HG03469 (cell line): ENCODE data around the gene OXSR1.

Source experiments
- ATAC-seq: cut with Tn5 transposase; IDR thresholded peaks from one replicate; pipeline ENCODE4 v1.9.1; 2021; ENCODE audit warnings: mild to moderate bottlenecking, moderate library complexity, moderate number of reproducible peaks; ENCODE audit not compliant: unreplicated experiment

Gene OXSR1

DNA sequence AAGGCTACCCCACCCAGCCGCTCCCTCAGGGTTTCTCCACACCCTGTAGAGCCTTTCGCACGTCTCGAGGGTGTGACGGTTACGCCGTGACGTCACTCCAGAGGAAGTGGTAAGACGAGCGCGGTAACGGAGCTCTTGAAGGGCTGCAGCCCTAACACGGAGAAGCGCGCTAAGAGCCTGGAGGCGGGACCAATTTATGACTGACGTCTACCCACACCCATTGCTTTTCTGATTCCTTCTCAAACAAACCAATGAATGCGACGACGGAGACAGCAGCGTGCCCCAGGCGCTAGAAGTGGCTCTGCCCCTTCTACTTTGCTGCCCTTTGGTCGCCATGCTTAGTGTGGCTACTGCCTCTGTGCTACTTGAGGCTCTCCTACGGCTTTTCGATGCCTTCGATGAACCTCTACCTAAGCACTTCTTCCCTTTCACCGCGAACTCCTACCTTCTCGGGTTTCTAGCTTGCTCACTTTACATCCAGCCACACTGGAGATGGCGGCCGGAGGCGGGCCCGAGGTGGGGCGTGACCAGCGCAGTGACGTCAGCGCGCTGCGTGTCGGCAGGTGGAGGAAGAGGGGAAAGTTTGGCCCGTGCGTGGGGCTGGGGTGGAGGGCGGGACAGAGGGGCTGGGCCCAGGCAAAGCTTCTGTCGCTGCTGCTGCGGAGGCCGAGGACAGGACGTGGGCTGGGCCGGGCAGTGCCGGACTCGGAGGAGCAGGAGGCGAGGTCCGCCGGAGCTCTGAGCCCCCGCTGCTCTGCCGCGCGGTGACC lies at the start of gene OXSR1:
TSS of gene OXSR1 (plus strand) at position 586 of the 770 bp plus-strand sequence. CDS start 340 bp downstream, outside the sequence.
- ATAC-seq, result peak; percentile 89

DNA sequence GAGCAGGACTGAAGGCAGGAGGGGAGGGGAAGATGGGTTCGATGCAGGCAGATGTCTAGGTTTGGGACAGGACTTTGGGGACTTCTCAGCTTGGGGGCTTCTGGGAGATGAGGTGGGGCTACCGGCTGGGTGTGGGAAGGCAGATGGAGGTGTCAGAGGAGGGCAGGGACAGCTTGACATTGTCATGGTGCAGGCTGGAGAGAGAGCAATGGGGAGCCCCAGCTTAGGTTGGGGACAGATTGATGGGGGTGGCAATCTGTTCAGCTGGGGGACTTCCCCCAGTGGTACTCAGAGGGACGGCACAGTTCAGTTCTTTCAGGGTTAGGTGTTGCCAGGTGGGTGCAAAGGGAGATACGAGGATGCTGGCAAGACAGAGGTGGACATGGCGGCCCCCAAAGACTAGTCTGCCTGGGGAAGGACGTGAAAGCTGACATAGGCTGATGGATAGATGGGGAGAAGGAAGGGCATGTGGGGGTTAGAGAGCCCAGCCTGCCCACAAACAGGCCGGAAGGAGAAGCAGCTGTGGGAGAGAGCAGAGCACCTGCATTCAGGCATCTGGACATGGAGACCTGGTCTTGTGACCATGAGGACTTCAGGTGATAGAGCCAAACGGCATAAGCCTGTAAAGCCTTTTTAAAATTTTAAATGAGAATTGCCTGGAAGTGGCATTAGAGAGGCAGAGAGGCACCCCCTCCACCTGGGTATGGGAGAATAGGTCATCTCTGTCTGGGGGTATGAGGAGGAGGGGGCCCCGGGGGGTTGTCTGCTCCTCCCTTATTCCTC lies 49.5 kb upstream of the OXSR1 start:
- no peak for ATAC-seq

DNA sequence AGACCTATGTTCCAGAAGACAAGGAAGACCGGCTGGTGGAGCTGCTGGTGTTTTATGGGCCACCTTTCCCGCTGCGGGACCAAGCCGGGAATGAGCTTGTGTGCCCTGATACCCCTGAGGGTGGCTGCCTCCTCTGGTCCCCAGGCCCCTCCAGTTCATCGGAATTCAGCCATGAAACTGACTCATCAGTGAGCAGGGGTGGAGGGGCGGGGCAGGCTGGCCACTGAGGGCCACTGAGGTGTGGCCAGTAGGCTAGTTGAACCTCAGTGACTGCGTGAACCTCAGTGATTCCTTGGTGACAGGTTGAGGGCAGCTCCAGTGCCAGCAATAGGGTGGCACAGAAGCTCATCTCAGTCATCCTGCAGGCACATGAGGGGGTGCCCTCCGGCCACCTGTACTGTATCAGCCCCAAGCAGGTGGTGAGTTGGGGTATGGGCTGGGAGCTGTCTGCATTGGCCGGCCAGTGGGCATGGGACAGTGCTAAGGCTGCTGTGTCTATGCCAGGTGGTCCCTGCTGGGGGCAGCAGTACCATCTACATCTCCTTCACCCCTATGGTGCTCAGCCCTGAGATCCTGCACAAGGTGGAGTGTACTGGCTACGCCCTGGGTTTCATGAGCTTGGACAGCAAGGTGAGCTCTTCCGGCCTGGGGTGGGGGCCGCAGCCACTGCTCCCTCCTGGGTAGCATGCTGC lies 48.7 kb upstream of the OXSR1 start:
- ATAC-seq, result no peak

DNA sequence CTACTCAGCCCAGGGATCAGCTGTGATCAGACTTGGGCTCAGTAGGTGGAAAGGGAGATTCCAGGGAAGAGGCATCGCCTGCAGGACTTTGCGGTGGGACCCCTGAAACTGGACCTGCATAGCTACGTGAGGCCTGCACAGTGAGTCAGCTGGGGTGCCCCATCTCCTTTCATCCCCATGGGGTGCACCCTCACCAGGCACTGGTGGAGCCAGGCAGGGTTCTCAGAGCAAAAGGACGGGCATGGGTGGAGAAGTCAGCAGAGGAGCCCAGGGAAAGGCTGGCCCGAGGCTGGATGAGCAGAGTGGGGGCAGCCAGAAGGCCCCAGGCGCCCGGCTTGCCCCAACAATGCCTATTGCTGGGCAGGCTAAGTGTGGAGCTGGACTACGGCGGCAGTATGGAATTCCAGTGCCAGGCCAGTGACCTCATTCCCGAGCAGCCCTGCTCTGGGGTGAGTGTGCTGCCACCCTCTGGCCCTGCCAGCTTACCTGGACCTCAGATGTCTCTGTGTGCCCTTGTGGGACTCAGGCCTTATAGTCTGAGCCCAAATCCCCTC lies 48.1 kb upstream of the OXSR1 start:
- ATAC-seq, result no peak

DNA sequence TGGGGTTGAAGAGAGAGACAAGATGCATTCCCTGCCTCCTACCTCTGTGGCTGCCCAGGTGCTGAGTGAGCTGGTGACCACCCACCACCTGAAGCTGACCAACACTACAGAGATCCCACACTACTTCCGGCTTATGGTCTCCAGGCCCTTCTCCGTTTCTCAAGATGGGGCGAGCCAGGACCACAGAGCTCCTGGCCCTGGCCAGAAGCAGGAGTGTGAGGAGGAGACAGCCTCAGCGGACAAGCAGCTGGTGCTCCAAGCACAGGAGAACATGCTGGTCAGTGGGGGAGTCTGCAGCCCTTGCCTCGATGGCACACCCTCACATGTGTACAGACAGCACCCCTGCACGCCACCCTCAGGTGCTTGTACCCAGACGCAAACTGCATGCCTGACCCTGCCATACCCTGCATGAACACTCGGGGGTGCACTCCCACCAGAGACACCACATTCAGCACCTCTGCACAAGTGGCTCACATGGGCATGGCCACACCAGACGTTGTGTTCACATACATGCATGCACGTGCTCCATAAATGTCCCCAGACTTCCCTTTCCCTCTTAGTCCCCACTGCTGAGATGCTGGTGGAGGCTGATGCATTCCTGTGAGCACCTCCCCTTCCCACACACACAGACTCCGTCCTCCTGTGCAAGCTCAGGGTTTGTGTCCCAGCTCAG lies 47.5 kb upstream of the OXSR1 start:
- ATAC-seq, result no peak

DNA sequence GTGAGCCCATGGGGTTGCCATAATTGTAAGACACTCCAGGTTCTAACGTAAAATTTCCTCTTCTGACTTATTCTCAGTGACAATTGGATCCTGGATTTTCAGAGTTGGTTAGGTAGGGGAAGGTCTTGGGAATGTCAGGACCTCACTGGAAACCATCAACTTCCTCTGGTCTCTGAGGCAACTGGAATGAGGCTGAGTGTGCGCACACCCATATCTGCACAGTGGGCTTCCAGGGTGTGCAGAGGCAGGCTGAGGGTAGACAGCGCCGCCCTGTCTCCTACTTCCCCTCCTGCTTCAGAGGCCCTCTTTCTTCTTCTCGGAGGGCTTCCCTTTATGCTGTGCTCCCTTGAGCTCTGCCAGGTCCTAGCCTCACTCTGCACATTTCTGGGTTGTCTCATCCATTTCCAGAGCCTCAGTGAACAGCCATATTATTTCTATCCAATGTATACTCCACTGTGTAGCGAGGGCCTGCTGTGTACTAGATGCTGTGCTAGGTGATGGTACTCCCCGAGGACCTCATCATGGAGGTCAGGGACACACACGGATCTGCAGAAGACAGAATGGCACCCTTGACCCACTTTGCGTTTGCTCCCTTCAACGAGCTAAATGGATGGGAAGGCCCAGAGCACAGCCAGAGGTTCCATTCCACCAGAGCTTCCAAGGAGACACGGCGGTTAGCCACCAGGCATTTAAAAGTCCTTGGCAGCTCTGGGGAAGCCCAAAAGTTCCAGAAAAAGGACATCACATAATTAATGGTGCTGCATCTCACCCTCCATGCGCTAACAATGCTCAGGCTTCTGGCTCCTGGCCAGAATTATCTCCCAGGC lies 46.7 kb upstream of the OXSR1 start:
- ATAC-seq, result no peak

DNA sequence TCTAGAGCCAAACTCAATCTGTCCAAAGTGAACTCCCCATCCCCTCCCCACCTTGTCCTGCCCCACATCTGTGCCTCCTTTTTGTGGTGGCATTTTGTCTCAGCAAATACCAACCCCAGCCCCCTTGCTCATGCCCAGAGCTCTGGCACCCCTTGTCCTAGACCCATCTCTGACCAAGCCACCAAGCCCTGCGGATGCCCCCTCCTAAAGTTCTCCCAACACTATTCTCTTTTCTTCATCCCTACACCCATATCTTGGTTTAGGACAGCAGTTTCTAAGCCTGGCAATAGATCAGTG lies 46.1 kb upstream of the OXSR1 start:
- no peak for ATAC-seq

DNA sequence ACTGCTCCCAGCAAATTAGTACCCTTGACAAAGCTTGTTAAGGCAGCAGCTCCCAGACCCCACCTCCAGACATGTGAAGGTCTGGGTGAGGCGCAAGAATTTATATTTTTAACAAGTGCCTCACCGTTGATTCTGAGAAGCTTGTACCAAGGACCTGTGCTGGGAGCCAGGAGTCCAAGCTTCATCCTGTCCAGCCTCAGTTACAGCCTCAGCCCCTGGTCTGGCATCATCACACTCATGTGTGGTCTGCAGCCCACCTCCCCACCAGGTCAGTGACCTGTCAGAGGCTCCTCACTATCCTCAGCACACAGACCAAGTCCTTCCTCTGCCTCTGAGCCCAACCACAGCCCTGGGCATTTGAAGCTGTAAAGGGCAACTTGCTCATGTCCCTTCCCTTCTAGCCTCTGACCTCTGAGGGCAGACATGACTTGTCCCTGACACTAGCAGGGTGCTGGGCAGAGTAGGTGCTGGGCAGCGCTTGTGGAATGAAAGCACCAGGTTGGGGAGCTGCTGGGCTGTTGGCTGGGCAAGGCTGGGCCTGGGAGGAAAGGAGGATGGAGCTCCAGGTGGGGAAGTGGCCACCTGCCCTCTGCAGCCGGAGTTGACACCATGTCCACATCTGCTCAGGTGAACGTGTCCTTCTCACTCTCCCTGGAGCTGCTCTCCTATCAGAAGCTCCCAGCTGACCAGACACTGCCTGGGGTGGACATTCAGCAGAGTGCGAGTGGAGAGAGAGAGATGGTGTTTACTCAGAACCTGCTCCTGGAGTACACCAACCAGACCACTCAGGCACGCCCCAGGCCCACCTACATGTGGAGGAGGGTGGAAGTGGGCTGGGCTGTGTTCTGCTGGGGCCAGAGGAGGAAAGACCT lies 45.3 kb upstream of the OXSR1 start:
- no peak for ATAC-seq

DNA sequence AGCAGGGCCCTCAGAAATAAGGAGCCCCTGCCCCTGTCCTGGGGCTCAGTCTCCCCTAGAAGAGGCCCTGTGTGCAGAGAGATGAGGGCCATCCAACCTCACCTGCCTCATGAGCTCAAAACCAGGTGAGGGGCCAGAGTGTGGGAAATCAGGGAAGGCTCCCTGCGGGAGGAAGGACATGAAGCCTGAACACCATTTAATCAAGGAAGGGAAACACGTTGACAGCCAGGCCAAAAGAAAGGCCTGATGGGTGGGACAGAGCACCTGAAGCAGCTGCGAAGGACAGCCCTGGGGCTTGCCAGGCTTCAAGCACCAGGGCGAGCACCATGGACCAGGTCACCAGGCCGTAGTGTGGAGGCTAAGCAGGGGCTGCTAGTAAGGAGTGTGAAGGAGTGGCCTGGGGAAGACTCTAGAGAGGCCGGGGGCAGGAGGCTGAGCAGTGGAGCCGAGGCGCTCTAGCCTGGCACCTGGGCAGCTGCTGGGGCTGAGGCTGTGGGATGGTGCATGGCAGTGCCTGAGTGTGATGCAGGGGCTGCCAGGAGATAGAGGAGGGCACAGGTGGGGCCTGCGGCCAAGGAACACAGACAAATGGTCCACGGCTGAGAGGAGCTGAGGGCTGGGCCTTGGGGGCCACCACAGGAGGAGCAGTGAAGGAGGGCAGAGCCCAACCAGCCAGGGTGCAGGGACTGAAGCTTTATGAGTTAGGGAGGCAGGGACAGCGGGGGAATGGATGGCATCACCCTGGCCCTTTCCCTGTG lies 44.5 kb upstream of the OXSR1 start:
- no peak for ATAC-seq

DNA sequence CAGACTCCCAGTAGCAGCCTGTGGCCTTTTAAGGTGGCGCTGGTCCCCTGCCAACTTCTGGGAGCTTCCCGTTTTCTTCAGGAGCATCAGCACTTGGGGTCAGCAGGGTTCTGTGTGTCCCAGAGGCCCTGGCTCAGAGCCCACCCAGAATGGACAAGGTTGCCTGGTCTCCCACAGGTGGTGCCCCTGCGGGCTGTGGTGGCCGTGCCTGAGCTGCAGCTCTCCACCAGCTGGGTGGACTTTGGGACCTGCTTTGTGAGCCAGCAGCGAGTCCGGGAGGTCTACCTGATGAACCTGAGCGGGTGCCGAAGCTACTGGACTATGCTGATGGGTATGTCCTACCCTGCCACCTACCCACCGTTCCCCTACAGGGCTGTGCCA lies 43.9 kb upstream of the OXSR1 start:
- no peak for ATAC-seq

DNA sequence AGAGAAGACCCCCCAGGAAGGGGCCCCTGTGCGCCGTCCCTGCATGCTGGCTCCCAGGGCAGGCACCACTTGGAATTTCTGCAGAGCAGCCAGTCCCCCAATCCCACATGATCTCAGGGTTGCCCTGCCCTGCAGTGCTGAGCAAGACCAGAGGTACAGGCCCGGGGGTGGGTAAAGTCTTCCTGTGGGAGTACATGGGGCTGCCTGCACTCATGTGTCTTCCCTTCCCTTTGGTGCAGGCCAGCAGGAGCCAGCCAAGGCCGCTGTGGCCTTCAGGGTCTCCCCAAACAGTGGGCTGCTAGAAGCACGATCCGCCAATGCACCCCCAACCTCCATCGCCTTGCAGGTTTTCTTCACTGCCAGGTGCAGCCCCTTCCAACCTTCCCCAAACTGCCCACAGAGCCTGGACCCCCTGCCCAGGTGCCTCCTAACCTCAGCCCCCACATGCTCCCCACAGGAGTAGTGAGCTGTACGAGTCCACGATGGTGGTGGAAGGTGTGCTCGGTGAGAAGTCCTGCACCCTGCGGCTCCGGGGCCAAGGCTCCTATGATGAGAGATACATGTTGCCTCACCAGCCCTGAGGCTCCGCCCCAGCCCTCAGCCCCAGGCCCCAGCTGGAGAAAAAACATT lies 43.4 kb upstream of the OXSR1 start:
- no peak for ATAC-seq

DNA sequence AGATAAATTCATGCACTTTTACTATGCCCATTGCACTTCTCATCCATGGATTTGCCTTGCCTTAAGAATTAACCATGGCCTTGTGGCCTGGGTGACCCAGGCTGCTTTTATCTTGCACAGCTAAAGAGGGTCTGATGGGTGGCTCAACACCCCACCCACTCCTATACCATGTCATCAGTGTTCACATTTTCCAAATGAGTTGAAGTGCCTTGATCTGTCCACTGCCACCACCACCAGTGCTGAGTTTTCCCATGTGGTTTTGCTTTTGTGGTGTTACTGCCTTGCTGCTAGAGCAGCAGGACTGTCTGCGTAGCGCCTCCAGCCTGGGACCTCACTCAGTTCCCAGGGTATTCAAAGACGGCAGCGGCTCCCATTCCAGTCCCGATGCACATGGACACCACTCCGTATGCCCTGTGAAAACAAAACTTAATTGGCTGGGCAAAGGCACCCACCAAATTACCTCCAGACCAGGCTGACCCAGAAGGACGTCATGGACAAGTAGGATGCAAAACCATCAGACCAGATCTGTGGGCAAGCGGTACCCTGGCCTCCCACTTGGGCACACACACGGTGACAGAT lies 42.5 kb upstream of the OXSR1 start:
- ATAC-seq, result no peak

DNA sequence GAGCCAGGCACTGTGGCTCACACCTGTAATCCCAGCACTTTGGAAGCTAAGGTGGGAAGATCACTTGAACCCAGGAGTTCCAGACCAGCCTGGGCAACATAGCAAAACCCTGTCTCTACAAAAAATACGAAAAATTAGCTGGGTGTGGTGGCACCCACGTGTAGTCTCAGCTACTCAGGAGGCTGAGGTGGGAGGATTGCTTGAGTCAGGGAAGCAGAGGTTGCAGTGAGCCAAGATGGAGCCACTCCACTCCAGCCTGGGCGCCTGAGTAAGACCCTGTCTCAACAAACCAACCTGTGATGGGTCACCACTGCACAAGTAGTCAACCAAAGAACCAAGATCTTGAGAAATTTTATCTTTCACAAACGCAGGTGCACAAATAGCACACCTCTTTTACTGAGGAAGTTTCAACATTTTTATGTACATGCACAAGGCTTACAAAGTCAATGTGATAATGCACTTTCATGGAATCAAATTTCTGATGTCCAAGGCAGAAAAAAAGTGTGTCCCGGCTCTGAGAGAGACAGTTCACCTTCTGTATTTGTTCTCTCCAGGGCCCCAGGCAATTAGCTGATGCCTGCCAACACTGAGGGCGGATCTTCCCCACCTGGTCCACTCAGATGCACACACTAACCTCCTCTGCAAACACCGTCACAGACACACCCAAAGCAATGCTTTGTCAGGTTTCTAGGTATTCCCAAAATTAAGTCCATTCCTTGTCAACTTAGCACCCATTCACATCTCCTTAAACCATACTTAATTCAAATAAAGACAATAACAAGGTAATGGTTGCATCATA lies 40.8 kb upstream of the OXSR1 start:
- ATAC-seq, result no peak

DNA sequence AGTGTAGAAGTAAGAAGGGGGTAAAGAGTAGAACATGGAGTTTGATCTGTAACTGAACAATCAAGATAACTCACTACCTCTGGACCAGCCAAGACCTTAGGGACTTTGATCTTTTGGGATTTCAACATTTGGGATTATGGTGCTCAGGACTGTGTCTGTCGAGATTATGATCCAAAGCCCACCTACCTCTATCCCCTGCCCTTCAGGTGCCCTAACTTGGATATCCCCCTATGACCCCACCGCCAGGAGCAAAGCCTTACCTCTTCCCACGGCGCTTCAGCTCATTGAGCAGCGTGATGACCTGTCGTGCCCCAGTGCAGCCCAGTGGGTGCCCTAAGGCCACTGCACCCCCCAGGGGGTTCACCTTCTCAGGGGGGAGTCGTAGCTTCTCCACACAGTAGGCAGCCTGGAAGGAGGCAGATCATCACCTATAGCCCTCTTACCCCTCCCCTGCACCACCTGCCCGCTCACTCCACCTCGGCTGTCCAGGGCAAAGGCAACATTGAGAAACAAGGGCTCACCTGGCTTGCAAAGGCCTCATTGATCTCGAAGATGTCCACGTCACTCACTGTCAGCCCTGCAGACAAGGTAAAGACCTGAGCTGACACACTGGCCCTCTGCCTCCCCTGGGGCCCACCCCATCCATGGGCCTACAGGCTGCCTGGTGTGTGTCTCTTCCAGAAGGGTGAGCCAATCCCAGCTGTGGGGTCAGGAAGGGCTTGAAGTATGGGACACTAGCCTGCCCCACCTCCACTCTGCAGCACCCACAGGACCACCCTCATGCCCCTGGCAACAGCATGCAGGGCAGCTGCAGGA lies 39.8 kb upstream of the OXSR1 start:
- no peak for ATAC-seq

DNA sequence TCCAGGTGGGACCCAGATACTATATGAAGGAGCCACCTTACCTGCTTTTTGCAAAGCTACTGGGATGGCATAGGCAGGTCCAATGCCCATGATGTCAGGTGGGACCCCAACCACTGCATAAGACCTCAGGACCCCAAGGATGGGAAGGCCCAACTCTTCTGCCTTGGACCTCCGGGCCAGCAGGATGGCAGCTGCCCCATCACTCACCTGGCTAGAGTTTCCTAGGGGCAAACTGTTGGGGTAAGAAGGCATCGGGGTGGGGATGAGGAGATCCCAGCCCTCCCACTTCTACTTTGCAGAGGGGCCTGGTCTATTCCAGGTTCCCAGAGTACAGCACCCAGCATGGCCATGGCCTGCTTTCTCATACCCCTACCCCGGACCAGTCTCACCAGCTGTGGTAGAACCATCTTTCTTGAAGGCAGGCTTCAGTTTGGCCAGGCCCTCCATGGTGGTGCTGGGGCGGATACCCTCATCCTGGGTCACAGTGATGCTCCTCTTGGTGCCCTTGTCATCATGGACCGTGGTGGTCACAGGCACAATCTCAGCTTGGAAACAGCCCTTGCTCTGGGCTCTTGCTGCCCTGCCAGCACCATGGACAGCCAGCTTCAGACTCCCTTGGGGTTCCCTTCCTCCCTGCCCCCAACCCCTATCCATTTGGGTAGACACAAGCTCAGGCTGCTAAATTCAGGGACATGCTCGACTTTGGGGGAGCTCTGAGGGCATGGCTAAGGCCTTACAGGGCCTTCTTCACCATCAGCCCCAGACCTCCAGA lies 39.0 kb upstream of the OXSR1 start:
- ATAC-seq, result no peak
